AG08395 (cell line): ENCODE results near the gene ANKRD31.

Source experiments
- DNase-seq: peaks from one replicate; pipeline ENCODE4 v3.0.0; 2012; ENCODE audit warnings: mixed read lengths, low spot score

ANKRD31 gene

DNA sequence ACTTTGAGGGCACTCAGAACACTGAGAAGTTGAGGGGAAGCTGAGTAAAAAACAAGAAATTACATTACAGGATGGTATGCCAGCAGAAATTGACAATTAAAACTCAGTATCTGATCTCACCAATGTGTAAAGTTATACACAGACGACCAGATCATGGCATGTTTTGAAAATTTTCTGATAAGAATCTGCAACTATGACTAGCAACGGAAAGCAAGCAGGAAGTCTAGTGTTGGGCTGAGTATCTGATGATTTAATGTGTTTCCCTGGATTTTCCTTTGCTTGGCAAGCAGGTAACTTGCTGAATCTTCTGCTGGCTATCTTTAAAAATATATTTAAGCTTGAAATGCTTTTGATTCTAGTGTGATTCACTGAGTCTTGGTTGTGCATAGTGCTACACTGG is 179.1 kb downstream of the ANKRD31 start:
- no peak for DNase-seq

DNA sequence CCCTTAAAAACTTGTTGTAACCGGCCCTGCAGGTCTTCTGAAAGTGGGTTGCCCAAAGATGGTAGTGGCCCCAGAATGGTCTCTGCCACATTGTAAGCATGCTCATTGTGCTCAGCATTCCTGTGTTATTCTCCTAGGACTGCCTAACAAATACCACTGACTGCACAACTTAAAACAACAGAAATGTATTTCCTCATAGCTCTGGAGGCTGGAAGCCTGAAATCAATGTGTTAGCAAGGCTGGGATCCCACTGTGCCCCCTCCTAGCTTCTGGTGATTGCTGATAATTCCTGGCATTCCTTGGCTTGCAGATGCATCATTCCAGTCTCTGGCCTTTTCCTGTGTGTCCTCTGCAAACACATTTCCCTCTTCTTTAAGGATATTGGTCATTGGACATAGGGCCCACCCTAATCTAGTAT is 180.9 kb downstream of the ANKRD31 start:
- DNase-seq = peak; percentile 37

DNA sequence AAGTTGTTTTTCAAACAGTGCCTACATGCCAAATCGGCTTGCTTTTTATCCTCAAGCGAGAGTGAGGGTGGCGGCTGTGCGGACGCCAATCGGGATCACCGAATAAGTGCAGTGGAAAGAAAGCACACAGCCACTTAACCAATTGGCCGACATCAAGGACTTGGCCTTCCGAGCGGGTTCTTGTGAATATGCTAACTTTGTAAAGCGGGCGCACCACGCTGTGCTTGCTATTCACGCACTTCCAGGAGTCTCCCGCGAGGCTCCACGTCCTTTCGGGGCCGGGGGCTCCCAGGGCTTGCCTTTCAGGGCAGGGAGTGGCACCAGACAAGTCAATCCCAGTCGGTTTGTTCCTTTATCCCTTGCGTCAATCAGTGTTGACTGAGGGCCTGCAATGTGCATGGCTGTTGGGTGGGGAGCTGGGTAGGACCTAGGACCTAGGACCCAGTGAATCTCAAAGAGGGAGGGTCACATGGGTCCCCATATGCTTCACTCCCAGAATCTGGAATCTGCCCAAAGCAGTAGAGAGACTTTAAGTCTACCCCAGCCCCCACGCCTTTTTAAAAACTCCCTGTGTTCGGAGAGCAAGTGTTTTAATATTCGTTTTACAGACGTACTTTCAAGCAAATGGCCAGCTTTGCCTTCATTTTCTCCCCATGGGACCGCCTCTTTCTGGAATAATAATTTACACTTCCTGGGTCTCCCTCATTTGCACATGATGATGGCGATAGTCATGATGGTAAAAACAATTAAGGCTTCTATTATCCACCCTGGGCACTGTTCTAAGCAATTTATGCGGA is 182.3 kb downstream of the ANKRD31 start:
- peak; percentile 21 for DNase-seq

DNA sequence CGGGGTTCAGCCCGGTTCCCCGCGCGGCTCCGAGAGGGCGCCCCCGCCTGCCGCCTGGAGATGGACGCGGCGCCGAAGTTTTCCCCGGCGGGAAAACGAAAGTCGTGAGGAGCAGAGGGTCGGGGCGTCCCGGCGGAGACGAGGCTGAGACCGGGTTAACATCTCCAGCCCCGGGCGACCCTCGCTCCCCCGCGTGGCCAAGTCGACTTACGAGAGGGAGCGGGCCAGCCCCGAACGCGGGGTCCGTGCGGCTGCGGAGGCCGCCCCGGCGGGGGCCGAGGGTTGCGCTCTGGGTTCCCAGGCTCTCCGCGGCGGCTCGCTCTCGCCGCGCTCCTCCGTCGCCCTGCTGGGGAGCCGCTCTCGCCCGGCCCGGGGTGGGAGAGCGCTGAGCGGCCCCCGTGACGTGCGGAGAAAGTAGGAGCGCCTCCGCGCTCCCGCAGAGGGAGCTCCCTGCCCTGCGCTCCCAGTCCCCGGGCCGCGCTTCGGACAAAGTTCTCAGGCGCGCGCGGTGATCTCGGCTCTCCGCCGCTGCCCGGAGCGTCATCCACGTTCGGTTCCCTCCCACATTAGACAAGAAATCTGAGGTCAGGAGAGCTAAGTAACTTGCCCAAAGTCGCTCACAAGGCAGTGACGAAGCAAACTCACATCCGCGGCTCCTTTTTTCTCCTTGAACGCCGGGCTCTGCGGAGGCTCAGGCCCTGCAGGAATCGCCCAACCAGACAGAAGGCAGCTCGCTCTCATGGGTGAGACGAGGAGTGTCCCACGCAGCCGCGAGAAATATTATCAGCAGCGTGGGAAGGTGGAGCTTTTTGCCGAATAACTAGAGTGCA is 183.2 kb downstream of the ANKRD31 start:
- peak; percentile 67 for DNase-seq

DNA sequence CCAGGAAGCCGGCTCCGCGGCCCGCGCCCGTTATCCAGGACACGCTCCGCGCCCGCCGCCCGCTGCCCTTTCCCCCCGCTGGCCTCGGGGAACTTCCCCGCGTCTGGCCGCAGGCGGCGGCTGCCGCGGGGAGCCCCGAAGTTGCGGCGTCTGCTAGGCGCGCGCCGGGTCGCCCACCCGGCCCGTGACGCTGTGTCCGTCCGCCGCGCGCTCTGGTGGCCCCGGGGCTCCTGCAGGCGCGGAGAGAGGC is 183.7 kb downstream of the ANKRD31 start:
- DNase-seq = no peak

DNA sequence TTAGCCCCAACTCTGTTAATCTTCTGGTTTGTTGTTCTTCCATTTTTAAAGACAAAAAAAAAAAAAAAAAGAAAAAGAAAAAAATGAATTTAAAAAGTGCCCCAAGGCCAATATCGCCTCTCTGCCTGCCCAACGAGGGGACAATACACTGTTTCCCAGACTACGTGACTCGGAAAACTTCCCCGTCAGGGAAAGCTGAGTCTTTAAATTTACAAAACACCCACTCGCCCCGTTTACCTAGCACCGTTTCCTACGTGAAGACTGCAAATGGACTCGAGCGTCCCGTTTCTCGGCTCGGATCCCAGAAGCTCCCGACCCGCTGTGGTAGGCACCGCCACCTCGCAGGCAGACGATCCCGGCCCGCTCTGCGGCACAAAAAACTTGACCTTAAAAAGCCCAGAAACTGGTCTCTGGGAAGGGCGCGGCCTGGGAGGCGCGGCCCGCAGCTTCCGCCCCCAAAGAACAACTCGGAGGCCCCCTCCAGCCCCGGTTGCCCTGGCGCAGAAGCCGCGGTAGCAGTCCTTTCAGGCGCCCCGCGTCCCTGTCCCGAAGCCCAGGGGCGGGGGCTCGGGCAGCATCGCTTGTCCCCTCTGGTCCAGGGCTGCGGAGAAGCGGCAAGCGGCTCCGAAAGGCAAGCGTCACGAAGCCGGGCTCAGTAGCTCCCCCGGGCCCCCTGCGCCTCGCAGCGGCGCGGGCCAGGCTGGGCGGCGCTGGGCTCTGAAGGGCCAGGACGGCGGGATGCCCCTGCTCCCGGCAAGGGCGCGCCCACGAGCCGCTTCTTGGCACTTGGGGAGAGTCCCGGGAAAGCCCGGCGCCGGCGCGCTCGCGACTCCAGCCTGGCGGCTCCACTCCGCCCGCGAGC is 184.3 kb downstream of the ANKRD31 start, which contains the start of gene GCNT4:
GCNT4 (minus strand) TSS at position 367 of the 862 bp plus-strand sequence. CDS start 22,521 bp downstream, outside the sequence.
- DNase-seq = peak; percentile 50

DNA sequence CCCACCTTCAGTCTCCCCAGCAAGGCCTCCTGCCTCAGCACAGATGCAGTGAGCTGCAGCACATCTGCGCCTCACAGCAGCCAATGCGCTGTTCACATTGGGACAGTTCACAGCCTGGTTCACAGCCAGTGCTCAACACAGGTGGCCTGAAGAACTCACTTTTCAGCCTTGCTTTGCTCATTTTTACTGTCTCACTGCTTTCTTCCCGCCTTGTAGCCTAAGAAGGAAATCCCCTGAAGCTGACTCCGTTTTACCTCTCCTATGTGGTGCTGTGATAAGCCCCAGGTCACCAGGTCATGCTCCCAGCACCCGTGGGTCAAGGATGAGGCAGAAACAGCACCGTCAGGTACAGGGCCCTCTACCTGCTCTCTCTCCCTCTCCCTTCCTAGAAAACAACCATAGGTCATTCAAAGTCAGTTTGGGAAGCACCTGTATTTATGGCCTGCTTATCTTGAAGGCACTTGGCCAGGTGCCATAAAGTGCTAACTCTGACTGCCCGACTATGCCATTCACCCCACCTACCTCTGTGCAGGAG is 185.4 kb downstream of the ANKRD31 start:
- no peak for DNase-seq

DNA sequence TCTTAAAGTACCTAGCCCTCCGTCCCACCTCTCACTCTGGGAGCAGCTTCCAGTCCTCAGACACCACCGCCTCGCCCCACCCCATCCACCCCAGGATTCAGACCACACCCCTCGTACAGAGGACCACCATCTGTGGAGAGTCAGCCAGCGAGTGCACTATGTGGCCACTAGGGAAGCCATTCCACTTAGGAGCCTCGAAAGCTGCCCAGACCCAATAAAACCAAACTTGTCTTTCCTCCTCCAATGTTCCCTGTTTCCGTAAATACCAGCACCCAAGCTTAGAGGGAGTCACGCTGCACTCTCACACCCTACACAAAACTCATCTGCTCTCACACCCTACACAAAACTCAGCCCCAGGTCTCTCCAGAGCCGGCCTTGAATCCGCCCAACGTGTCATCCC is 186.3 kb downstream of the ANKRD31 start:
- DNase-seq = no peak

DNA sequence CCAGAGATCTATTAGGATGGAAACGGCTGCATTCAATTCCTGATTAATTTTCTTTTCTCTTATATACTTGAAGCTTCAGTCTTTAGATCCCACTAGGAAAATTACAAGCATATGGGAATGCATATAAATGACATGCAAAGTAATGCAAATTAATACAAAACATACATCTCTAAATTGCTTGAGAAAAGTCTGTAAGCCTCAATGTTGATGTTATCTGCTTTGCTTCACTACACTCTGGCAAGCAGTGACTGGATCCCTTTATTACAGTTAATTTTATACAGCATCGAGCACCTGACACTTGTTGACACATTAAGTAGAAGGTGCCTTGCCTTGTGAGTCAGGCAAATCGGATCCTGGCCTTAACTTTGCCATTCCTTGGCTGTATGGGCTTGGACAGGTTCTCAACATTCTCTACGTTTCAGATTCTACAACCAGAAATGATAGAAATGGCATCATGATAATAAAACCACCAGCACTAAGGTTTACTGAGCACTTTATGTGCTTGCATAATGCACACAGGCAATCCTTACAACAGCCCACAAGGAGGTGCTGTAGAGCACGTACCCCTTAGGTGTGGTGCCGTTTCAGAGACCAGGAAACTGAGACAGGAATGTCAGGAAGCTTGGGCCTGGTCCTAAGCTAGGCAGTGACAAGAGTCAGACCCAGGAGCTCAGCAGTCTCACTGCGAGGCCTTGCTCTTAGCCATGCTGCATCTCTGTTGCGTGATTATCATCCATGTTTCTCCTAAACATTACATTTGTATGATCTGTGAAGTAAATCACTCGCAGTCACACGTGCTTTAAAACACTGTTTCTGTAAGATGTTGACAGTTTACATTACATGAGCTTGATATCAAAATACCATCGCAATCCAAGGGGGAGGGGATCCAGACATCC is 187.0 kb downstream of the ANKRD31 start:
- peak; percentile 48 for DNase-seq

DNA sequence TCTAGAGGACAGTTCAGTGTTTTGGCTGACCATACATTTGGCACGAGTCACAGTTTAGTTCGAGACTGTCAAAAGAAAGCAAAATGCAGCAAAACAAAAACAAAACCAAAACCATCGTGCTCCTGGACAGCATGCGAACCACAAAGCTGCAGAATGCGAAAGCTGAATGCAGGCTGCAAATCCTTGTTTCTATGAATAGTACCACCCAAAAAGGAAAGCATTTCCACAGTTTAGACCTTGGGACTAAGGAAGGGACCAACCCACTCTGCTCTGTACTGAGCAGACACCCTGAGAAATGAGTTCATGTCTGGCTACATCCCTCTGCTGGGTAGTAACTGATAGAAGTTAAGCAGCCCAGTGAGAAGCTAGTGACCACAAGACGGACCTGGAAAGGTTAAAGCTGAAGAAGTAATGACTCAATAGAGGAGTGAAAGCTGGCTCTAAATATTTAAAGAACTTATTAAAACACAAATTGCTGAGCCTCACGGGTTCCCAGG is 188.2 kb downstream of the ANKRD31 start:
- DNase-seq = peak; percentile 46

DNA sequence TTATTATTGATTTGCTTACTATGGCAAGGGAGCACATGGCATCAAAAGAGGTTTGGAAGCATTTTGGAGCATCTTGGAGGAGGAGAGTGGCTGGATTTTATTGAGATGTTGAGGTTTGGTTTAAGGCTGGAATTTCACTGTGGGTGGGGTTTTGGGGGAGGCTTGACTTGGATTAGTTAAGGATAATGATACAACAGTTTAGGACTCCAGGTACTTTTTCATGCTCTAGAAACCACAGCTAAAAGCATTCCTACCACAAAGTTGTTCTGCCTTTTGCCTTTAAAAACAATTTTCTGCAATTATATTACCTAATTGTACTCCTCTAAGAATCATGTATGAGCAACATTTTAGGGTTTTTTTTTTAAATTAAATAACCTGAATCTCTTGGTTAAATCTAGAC is 189.3 kb downstream of the ANKRD31 start:
- DNase-seq = no peak

DNA sequence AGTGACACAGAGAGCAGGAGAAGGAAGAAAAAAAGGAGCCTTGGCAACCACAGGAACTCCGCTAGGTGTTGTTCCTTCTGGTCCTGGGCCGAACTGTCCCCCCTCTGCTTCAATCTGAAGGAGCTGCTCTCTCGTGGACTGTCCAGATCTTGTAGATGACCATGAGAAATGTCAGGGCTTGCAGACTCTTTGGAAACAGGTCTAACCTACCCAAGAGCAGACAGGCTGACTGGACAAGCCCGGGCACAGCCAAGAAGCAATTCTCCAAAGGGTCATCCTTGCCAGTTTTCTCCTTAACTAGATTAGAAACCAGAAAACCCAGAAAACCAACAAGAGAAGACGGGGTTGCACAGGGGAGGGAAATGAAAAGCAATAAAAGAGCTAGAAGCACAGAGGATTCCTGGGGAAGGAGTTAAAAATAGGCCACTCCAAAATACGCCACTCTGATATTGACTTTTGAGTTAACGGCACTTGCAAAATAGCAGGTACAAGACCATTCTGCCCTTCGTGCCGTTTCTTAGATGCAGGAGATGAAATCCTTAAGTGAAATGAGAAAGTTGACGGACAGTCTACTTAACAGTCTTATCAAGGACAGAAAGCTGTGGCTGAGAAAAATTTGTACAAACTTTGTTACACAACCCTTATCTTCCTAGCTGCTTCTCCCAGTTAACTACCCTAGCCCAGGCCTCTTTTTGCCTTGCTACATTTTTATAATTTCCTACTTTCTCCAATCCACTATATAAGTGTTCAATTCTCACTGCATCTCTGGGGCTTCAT is 190.1 kb downstream of the ANKRD31 start:
- no peak for DNase-seq

DNA sequence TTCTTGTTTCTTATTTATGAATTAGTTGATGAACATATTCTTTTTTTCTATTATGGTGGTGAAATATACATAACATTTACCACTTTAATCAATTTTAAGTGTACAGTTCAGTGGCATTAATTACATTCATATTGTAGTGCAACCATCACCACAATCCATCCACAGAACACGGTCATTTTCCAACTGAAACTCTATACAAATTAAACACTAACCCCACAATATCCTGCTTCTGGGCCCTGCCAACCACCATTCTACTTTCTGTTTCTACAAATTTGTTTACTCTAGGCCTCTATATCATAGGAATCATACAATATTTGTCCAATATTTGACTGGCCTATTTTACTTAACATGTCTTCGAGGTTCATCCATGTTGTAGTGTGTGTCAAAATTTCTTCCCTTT is 191.6 kb downstream of the ANKRD31 start:
- DNase-seq = no peak

DNA sequence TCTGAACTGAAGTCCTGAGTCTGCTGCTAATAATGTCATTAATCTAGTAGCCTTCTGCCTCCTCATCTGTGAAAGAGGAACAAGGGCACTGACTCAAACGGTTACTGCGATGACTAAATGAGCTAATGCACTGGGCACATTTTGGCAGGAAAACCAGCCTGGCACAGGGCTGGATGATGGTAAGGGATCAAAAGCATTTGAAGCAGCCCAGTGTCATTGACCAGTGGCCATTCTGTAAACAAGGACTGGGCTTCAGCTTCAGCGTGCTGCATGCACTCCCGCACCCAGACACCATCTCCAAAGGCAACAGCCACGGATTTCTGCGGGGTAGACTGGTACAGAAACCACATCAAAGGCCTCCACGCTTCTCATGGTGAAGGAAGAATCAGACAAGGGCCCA is 192.3 kb downstream of the ANKRD31 start:
- DNase-seq = no peak

DNA sequence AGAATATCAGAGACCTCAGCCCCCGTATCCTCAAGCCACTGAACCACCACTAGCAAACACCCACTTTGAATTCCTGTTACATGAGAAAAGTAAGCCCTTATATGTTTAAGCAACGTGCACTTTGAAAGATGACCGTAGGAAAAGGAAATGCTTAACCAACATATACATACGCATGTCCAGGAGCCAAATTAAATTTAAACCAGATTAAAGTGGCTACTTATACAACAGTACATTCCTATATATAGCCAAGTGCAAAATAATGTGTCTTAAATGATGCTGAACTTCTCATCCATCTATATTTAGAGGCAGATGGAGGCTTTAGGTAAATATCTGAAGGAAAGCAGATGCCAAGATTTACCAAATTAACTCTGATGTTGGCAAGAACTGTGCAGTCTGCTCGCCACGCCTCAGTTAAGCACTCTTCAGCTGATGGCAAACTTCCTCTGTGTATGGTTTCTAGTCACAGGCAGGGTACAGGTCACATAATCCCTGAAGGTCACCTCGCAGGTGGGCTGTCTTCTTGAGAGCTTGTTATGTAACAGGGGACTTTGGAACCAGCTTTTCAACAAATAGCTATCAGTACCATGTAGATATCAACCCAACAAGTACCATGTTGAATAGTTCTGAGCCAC is 192.9 kb downstream of the ANKRD31 start:
- no peak for DNase-seq

DNA sequence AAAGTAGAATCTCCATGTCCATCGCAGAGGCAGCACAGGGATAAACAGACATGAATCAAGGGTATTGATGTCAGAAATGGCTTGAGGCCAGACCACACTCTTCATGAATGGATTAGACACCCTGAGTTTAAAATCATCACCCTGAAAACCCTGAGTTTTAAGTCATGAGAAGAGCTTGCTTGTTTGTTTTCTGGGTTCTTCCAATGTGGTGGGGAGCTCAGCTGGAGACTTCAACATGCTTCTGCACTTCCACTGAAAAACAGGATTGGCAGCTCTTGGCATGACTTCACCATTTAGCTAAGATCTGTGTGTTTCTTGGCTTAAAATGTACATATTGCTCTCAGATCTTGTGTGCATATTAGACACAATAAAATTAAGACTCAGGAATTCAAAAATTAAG is 194.2 kb downstream of the ANKRD31 start:
- no peak for DNase-seq

DNA sequence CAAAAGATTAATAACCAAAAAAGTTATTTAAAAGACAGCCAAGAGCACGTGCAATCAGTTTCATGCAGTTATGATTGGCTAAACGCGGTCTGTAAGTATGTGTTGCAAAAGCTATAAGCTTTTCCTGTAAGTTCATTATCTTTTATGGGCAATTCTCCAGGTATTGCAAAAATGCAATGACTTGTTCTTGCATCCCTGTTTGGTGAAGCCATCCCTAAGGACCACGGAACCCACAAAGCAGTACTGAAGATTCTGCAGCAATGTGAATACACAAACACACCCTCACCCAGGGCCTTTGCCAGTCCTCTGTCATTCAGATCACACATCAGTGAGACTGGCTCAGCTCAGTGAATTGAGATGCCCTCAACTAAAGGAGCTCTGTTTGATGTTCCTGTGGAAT is 195.7 kb downstream of the ANKRD31 start:
- DNase-seq = peak; percentile 21

DNA sequence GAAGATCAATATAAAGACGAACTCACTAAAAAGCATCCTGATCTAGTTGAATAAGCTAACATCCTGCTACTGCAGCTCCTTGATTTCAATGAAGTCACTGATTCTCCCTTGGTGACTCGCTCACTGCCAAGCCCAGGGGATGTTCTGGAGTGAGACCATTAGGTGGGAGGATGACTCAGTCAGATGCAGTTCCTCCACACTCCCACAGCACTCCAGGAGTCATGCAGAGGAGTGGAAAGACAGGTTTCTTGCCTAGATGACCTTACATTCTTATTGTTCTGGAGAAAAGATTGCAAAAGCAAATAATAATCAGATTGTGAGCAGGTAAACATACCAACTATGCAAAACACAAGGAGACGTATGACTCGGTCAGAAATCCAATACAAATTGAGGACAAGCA is 199.6 kb downstream of the ANKRD31 start:
- DNase-seq = peak; percentile 89

DNA sequence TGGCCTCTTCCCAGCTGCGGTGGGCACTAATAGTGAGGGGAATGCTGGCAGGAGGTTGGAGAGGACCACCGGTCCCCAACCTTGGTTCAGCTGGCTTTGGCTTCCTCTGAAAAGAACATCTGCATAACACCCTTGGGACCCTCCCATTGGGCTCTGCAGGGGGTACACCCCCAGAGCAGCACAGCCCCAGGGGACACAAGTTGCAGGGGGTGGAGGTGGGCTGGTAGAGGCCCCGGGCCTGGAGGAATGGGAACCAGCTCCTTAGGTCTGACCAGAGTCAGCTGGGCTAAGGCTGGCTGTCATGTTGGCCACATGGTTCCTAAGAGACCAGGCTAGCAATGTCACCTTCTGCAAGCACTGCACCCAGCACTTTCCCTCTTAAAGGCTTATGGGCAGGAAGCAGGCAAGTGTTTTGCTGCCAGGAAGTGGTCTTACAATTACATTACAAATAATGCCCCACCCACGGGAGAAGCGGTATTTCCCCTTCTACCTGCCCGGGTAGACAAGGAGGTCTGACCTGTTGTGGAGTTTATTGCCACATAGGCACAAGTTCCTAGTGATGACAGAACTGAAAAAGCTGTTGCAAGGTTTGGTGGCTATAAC is 202.4 kb downstream of the ANKRD31 start:
- no peak for DNase-seq
